B cell (primary cell): Measurements from ENCODE around the gene RIC8B. TPM values are rescaled to one million over a fixed set of nuclear protein-coding genes. Genes with fewer than 3 reads are reported as not detected.

Experiments used
- ATAC-seq: fragments of 200-7000 bp; cut with Tn5 transposase; one replicate; pipeline ENCODE4 v1.10.0; 2021; ENCODE audit warnings: low read depth, mild to moderate bottlenecking, moderate number of reproducible peaks, moderate library complexity
- CTCF ChIA-PET: fragments of 350-600 bp; sonication (Branson Sonifier 250); formaldehyde crosslinking; loops from one replicate; lab custom pipeline; 2021; ENCODE audit warnings: antibody characterized with exemption, inconsistent platforms; lab: Charles Lee
- POLR2A ChIA-PET: fragments of 350-600 bp; sonication (Branson Sonifier 250); formaldehyde crosslinking; loops from one replicate; lab custom pipeline; 2021; ENCODE audit warnings: antibody characterized with exemption; lab: Charles Lee
- DNase-seq: peaks from one replicate; pipeline ENCODE4 v3.0.0; 2013
- H2AFZ ChIP-seq: 2 replicates; pipeline ENCODE4 v1.6.1; 2012; ENCODE audit warnings: mild to moderate bottlenecking, low read depth, low read length; ENCODE audit not compliant: insufficient read depth, poor library complexity, severe bottlenecking
- H3K27ac ChIP-seq, 2 donors: 1 replicate in 1 of 2; 2 replicates in 1 of 2; pipeline ENCODE4 v1.5.1; 2012 to 2013; ENCODE audit warnings: low read length in 2 of 2, mild to moderate bottlenecking in 2 of 2, moderate library complexity in 1 of 2
- H3K27me3 ChIP-seq, 4 experiments: fragments of 200-600 bp in 1 of 4; sonication (generic) in 1 of 4; replicated peaks in 1 of 4; 1 replicate in 2 of 4; 2 replicates in 2 of 4; pipeline versions ENCODE4 v1.6.1 to v1.7.0; 2013 to 2016; ENCODE audit warnings: low read length in 3 of 4, mild to moderate bottlenecking in 2 of 4, mixed read lengths in 1 of 4, moderate library complexity in 1 of 4; ENCODE audit not compliant: insufficient read depth in 4 of 4, control insufficient read depth in 3 of 4; ENCODE audit errors: control extremely low read depth in 1 of 4
- H3K36me3 ChIP-seq, 2 experiments: replicated peaks in 1 of 2; 1 replicate in 1 of 2; 2 replicates in 1 of 2; pipeline versions ENCODE4 v1.6.1 to v1.7.1; 2013; ENCODE audit warnings: low read length in 1 of 2; ENCODE audit not compliant: insufficient read depth in 2 of 2, control insufficient read depth in 1 of 2; ENCODE audit errors: control extremely low read depth in 1 of 2, extremely low read depth in 1 of 2
- H3K4me1 ChIP-seq, 2 donors: fragments of 200-600 bp in 1 of 2; sonication (generic) in 1 of 2; 1 replicate in 1 of 2; 2 replicates in 1 of 2; pipeline versions ENCODE4 v1.5.1 to v1.6.1; 2013 to 2017; ENCODE audit warnings: low read length in 2 of 2; ENCODE audit not compliant: control insufficient read depth in 2 of 2, insufficient read depth in 2 of 2
- H3K4me2 ChIP-seq: replicated peaks from 2 replicates; pipeline ENCODE3; 2012; ENCODE audit warnings: mild to moderate bottlenecking, low read depth, low read length; ENCODE audit not compliant: poor library complexity, severe bottlenecking
- H3K4me3 ChIP-seq, 5 experiments: fragments of 200-600 bp in 1 of 5; sonication (generic) in 1 of 5; 1 replicate in 3 of 5; 2 replicates in 2 of 5; pipeline versions ENCODE4 v1.5.1 to v1.7.0; 2011 to 2016; ENCODE audit warnings: low read length in 4 of 5, mild to moderate bottlenecking in 4 of 5, low read depth in 2 of 5, control low read depth in 1 of 5, moderate library complexity in 1 of 5; ENCODE audit not compliant: insufficient read depth in 1 of 5; ENCODE audit errors: control extremely low read depth in 1 of 5, extremely low read depth in 1 of 5
- H3K79me2 ChIP-seq: fragments of 200-600 bp; sonication (generic); one replicate; pipeline ENCODE4 v1.6.0; 2016; ENCODE audit warnings: low read length; ENCODE audit not compliant: control insufficient read depth, insufficient read depth
- H3K9ac ChIP-seq: fragments of 200-600 bp; sonication (generic); 2 replicates; pipeline ENCODE4 v1.6.1; 2017; ENCODE audit warnings: mild to moderate bottlenecking, low read length, moderate library complexity
- H3K9me3 ChIP-seq, 3 donors: one replicate each; pipeline versions ENCODE4 v1.6.1 to v1.7.1; 2013; ENCODE audit warnings: low read length in 2 of 3; ENCODE audit not compliant: control insufficient read depth in 2 of 3, insufficient read depth in 1 of 3; ENCODE audit errors: control extremely low read depth in 1 of 3
- H4K20me1 ChIP-seq: 2 replicates; pipeline ENCODE4 v1.6.0; 2012; ENCODE audit warnings: mild to moderate bottlenecking, low read length; ENCODE audit not compliant: insufficient read depth, control insufficient read depth, poor library complexity, severe bottlenecking
- H3K27ac Mint-ChIP-seq: one replicate; pipeline ENCODE4 v1.8.0; 2021; ENCODE audit warnings: mixed read lengths
- H3K27me3 Mint-ChIP-seq: one replicate; pipeline ENCODE4 v1.8.0; 2021; ENCODE audit warnings: mixed read lengths
- H3K4me1 Mint-ChIP-seq: one replicate; pipeline ENCODE4 v1.8.0; 2021; ENCODE audit warnings: mixed read lengths
- H3K4me3 Mint-ChIP-seq: one replicate; pipeline ENCODE4 v1.8.0; 2021; ENCODE audit warnings: mixed read lengths
- H3K9me3 Mint-ChIP-seq: one replicate; pipeline ENCODE4 v1.8.0; 2022; ENCODE audit warnings: mixed read lengths; ENCODE audit not compliant: insufficient read depth
- EZH2 ChIP-seq: IDR thresholded peaks from 2 replicates; pipeline ENCODE4 v1.6.1; 2012; ENCODE audit warnings: borderline replicate concordance, low read depth, mild to moderate bottlenecking, moderate library complexity, low read length; ENCODE audit not compliant: insufficient read depth, poor library complexity, severe bottlenecking
- WGBS: methylation state at CpG from one replicate; pipeline ENCODE4 v1.1.5; 2013; ENCODE audit warnings: missing lambda C conversion rate; ENCODE audit not compliant: insufficient coverage; 5-methylcytosine and 5-hydroxymethylcytosine counted together
- intact Hi-C: fragments of 100-400 bp; cut with micrococcal nuclease; formaldehyde crosslinking; loops from one replicate; pipeline ENCODE4 v1.10.0; 2022
- polyA plus RNA-seq: library from polyadenylated mRNA; depleted of rRNA; stranded (reverse); fragments of >200 nt; gene quantifications from 2 replicates; pipeline ENCODE4 v1.2.3, GENCODE V29; 2012
- total RNA-seq, 2 donors: library from RNA; stranded (reverse); fragments of 120-200 nt in 1 of 2; gene quantifications; 1 replicate in 1 of 2; 2 replicates in 1 of 2; pipeline versions ENCODE4 v1.2.3 to v1.2.4, GENCODE V29; 2013 to 2022
- TF ChIP-seq, protein P1 (sequence below): fragments of 200-600 bp; IDR thresholded peaks from one replicate; pipeline ENCODE4 v1.8.0; 2022; ENCODE audit warnings: antibody characterized with exemption, mild to moderate bottlenecking

The RIC8B gene
- total and polyA plus RNA-seq, 2 donors (not counting 1 experiment from before 2014, with no cell fraction given) = 3.0 to 14.8 TPM

DNA sequence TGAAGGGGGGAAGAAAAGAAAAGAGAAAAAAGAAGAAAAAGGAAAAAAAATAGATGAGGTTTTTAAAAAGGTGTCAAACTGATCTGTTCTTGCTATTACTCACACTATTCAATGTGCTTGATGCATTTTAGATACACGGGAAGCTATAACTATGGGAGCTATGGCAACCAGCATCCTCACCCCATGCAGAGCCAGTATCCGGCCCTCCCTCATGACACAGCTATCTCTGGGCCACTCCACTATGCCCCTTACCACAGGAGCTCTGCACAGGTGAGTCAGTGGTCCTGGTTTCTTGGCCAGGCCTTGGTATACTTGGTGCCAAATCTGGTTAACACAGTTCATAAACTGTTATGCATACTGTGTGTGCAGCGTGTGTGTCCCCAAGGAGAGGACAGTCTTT, 24.0 kb upstream of the RIC8B start:
- Histone ChIP-seq H3K79me2 (no peaks in the 10 kb centered on the region), H3K27ac (no peak overlapping the region), H3K9me3 (peaks cover 0 to 10% (median 0%) of the 10 kb centered on the region in 3 donors), H3K9ac (no peak overlapping the region), H3K27me3 (peaks cover 0 to 5% (median 2%) of the 10 kb centered on the region in 4 experiments), H3K36me3 (no peaks in the 10 kb centered on the region), H3K4me1 (peaks cover 18 to 29% of the 10 kb centered on the region in 2 donors), H2AFZ (no peak overlapping the region), H4K20me1 (no peaks in the 10 kb centered on the region), H3K4me2 (no peak overlapping the region), H3K4me3 (no peak overlapping the region)
- CTCF ChIA-PET = no interaction called here
- Mint-ChIP-seq H3K27me3 (peaks cover 1% of the 10 kb centered on the region), H3K4me1 (peaks cover 30% of the 10 kb centered on the region), H3K9me3 (peaks cover 2% of the 10 kb centered on the region), H3K27ac (no peak overlapping the region), H3K4me3 (no peak overlapping the region)
- DNase-seq (no peak), ATAC-seq (no peak)
- TF ChIP-seq, protein P1, sequence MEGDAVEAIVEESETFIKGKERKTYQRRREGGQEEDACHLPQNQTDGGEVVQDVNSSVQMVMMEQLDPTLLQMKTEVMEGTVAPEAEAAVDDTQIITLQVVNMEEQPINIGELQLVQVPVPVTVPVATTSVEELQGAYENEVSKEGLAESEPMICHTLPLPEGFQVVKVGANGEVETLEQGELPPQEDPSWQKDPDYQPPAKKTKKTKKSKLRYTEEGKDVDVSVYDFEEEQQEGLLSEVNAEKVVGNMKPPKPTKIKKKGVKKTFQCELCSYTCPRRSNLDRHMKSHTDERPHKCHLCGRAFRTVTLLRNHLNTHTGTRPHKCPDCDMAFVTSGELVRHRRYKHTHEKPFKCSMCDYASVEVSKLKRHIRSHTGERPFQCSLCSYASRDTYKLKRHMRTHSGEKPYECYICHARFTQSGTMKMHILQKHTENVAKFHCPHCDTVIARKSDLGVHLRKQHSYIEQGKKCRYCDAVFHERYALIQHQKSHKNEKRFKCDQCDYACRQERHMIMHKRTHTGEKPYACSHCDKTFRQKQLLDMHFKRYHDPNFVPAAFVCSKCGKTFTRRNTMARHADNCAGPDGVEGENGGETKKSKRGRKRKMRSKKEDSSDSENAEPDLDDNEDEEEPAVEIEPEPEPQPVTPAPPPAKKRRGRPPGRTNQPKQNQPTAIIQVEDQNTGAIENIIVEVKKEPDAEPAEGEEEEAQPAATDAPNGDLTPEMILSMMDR = no peak
- TF ChIP-seq EZH2 = no peak
- intact Hi-C loops = no loop called here
- POLR2A ChIA-PET = interaction anchor here (0.7 kb wide), 1 partner anchor 10 kb away, joined by 3 read pairs; no protein-coding TSS in a partner anchor
- 100% methylated on average over 1 of the region's 3 CpGs for WGBS

DNA sequence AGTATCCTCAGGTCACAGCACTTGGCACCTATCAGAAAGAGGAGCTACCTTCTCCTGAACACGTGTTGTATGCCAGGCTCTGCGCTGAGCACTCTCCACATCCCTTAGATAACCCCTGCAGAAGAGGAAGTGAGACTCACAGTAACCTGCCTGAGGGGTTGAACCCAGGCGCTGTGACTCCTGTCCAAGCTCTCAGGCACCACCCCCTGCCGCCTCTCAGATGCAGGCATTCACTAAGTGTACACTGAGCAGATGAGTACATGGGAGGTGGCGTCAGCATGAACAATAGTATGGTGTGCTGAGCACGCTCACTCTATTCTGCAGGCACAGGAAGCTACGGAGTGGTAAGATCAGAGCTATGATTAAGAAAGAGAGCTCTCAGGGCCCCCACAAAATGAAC, 21.0 kb upstream of the RIC8B start:
- ChIA-PET POLR2A (interaction anchor here (0.6 kb wide), 1 partner anchor 23 kb away, joined by 3 read pairs; no protein-coding TSS in a partner anchor), CTCF (interaction anchor here (1.0 kb wide), 1 partner anchor 20 kb away, joined by 3 read pairs; no protein-coding TSS in a partner anchor)
- H3K27me3 Mint-ChIP-seq = no peaks in the 10 kb centered on the region
- H3K9me3 Mint-ChIP-seq = no peaks in the 10 kb centered on the region
- H3K9ac ChIP-seq = no peak overlapping the region
- H3K4me1 Mint-ChIP-seq = peaks cover 16% of the 10 kb centered on the region
- H3K79me2 ChIP-seq = no peaks in the 10 kb centered on the region
- no peaks in the 10 kb centered on the region for H4K20me1 ChIP-seq
- H2AFZ ChIP-seq = no peak overlapping the region
- peak overlapping the region; percentile 31 for H3K4me2 ChIP-seq
- no peak overlapping the region for H3K27ac Mint-ChIP-seq
- intact Hi-C loops = no loop called here
- H3K36me3 ChIP-seq = no peaks in the 10 kb centered on the region
- peaks cover 0 to 10% (median 0%) of the 10 kb centered on the region in 3 donors for H3K9me3 ChIP-seq
- H3K4me1 ChIP-seq = peaks cover 12 to 17% of the 10 kb centered on the region in 2 donors
- 48% methylated on average over 5 of the region's 7 CpGs for WGBS
- H3K4me3 Mint-ChIP-seq = peak overlapping the region; percentile 58
- no peak overlapping the region for H3K27ac ChIP-seq
- no peak overlapping the region for H3K4me3 ChIP-seq
- DNase-seq (peak; percentile 63), ATAC-seq (peak; percentile 99)
- no peaks in the 10 kb centered on the region for H3K27me3 ChIP-seq
- no peak for TF ChIP-seq EZH2
- TF ChIP-seq, protein P1 = no peak
